GM21381 (cell line): ENCODE data around the gene LRRC66.

ENCODE experiments used
- ATAC-seq: cut with Tn5 transposase; IDR thresholded peaks from one replicate; pipeline ENCODE4 v1.9.1; 2021; ENCODE audit warnings: mild to moderate bottlenecking, moderate library complexity; ENCODE audit not compliant: unreplicated experiment

The LRRC66 gene, protein sequence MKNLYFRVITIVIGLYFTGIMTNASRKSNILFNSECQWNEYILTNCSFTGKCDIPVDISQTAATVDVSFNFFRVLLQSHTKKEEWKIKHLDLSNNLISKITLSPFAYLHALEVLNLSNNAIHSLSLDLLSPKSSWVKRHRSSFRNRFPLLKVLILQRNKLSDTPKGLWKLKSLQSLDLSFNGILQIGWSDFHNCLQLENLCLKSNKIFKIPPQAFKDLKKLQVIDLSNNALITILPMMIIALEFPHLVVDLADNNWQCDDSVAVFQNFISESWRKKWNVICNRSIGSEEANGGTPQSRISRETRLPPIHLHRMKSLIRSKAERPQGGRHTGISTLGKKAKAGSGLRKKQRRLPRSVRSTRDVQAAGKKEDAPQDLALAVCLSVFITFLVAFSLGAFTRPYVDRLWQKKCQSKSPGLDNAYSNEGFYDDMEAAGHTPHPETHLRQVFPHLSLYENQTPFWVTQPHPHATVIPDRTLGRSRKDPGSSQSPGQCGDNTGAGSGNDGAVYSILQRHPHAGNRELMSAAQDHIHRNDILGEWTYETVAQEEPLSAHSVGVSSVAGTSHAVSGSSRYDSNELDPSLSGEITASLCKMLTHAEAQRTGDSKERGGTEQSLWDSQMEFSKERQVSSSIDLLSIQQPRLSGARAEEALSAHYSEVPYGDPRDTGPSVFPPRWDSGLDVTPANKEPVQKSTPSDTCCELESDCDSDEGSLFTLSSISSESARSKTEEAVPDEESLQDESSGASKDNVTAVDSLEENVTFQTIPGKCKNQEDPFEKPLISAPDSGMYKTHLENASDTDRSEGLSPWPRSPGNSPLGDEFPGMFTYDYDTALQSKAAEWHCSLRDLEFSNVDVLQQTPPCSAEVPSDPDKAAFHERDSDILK

GRCh38 chr4:52019936-52020657 lies at the start of gene LRRC66:
TSS of gene LRRC66 (minus strand) at chr4:52020363. CDS start at chr4:52017613, 2,750 bp downstream.
- ATAC-seq = no peak

DNA sequence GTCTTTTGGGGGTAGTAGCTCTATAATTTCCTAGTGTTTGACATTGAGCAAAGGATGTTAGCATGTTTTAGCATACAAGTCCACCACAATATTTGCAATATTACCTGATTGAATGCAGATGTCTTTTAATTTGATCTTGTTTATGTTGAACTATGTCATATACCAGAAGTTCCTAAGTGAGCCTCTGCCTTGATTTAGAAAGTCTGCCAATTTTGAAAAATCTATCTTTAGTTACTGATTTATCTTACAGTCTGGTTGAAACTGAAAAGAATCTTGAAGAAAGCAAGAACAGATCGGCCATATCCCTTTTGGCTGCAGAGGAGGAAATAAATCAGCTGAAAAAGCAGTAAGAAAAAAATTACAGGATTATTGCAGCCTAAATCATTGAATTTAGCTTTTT lies 49.4 kb upstream of the LRRC66 start:
- no peak for ATAC-seq

DNA sequence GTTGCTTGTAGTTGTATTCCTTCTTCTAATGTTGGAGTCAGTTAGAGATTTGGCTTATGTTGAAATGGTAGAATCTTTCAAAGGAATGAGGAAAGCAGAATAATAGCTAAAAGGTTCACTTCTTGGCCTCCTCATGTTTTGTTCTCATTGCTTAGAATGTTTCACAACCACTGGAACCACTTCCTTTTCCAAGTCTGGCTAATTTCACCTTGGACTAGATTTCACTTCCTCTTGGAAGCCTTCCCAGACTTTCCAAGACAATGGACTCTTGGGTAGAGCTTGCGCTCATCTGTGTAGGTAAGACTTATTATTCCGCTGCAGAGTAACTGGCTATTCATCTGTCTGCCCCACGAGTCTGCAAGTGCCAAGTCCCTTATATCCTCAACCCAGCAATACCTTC lies 39.2 kb upstream of the LRRC66 start:
- no peak for ATAC-seq

GRCh38 chr4:52058275-52058674 lies 38.1 kb upstream of the LRRC66 start:
- no peak for ATAC-seq

DNA sequence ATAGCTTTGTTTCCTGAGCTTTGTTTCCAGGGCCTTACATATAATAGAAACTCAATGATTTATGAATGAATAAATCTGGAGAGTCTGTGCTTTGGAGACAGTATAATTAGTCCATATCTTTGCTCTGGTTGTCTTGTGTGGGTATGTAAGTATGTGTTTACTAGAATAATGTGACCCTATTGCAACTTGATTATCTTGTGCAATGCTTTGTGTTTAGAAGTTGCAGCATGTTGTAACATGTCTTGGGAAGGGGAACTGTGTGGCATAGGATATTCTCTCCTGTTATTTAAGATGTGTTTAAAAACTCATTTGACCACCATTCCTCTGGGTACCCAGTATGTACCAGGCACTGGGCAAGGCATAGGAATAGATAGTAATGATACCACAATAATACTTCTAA lies 37.0 kb upstream of the LRRC66 start:
- no peak for ATAC-seq

DNA sequence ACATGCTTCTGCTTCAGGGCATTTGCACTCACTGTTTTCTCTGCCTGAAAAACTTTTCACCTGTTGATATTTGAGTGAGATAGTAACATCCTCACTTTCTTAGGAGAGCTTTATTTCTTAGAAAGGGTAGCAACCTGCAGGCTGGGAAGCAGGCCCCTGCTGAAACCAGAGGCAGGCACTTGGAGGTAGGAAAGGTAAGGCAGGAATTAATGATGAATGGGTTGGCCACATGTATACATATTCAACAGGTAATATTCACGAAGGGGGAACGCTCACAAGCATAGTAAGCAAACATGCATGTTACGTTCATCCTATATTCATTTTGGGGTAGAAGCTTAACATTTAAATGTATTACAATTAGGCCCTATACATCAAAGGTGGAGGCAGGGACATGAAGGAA lies 34.1 kb upstream of the LRRC66 start:
- no peak for ATAC-seq

GRCh38 chr4:52052475-52052780 lies 32.3 kb upstream of the LRRC66 start:
- ATAC-seq = peak; percentile 42

DNA sequence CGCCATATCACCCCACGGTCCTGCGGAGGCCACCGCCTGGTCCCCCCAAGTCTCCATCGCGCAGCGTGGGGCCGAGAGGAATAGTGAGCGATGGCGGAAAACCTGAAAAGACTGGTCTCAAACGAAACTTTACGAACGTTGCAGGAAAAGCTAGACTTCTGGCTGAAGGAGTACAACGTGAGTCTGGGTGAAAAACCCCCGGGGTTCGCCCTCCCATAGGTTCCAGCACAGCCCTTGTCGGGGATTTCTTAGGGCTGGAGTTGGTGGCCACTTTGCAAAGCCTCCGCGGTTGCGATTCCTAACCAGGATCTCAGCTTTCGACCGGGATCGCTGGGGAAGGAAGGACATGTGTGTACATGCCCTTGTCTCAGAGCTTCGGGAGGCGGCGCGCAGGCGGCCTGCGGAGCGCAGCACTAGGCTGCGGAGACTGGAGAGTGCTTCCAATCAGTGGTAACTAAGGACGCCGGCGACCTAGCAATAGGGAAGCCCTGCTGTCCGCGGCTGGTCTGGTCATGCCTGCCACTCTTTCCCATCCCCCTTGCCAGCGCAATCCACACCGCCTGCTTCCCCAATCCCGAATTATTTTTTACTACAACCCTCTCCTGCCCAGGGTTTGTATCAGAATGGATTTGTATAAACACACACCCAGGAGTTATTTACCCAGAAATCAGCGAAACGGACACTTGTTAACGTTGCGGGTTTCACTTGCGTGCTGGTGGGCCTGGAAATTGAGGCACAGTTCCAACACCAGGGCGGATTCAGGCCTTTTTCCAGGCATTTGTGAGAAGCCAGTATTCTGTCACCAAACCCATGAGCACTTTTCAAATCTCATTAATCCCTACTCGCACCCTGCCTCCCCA lies 31.7 kb upstream of the LRRC66 start:
- peak; percentile 57 for ATAC-seq

DNA sequence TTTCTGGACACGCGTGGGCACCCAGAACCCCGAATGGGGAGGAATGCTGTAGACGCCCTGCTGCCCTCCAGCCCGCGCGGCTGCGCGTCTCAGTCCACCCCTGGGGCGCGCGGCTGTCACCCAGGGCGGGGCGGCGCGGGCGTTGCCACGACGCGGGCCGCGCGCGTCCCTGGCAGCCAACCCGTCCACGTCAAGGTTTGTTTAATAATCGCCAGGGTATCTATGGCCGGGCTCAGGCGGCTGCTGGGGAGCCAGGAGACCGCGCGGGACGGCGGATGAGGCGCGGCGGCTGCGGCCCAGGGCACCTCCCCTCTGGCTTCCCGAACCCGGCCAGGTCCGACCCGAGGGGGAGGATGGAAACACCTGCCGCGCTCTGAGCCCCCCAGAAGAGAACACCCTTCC lies 31.1 kb upstream of the LRRC66 start, which contains the start of gene SPATA18:
Gene SPATA18, plus strand, starts transcription at position 92 of the 402 bp plus-strand sequence. CDS start 401 bp downstream, outside the sequence.
- peak; percentile 52 for ATAC-seq

DNA sequence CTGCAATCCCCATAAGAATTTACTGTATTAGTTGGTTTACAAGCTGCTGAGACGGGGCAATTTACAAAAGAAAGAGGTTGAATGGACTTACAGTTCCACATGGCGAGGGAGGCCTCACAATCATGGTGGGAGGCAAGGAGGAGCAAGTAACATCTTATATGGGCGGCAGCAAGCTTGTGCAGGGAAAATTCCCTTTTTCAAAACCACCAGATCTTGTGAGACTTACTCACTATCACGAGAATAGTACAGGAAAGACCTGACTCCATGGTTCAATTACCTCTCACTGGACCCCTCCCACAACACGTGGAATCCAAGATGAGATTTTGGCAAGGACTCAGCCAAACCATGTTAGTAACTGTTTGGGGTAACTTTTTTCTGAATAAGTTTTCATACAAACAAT lies 29.1 kb upstream of the LRRC66 start:
- ATAC-seq = no peak

- no peak for ATAC-seq
These were observed 24.9 kb upstream of the LRRC66 start for GRCh38 chr4:52045028-52045427.

GRCh38 chr4:52038103-52038912 lies 18.1 kb upstream of the LRRC66 start, which contains the start of gene SGCB:
TSS of gene SGCB (minus strand) at chr4:52038299. CDS start at chr4:52038259, 40 bp downstream.
- peak; percentile 90 for ATAC-seq

- ATAC-seq = peak; percentile 59
These were observed 17.5 kb upstream of the LRRC66 start for GRCh38 chr4:52037689-52038102.

DNA sequence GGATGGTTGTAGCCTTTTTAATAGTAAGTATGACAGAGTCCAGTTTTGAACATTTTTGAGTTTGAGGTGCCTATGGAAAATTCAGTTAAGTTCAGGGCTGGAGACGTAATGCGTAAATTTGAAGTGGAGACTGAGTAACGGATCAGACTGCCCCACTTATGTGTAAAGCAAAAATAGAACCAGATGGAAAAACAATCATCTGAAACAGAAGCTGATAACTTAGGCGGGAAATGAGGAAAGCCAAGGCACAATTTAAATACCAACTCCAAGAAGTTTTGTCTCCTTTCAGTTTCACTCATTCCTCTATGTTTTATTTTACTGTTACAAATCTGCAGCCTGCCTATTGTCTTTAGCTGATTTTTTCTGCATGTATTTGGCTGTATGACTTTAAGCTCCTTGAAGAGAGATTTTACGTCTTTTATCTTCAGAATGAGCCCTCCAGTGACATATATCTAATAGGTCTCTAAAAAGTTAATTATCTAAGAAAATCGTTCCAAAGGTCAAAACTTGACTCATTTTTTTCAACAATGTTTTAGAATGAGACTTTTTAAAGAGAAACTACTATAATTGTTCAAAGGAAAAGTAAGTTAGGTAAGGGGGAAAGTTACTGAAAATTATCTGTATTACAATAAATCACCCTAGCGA lies 16.8 kb upstream of the LRRC66 start:
- no peak for ATAC-seq

DNA sequence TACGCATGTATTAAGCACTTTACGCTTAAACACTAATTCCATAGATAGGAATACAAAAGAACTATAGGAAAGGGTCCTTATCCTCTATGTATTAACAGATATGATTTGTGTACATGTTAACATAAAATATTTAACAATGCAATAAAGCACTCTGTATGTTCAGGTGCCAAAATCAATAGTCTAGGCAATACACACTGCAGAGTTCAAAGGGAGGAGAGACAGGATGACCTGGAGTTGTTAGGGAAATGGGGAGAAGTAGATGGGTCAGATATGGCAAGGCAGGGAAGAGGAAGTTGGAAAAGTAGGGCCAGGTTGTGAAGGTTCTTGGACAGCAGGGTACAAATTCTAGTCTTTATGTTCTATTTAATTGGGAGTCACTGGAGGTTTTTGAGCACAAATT lies 15.0 kb upstream of the LRRC66 start:
- no peak for ATAC-seq

DNA sequence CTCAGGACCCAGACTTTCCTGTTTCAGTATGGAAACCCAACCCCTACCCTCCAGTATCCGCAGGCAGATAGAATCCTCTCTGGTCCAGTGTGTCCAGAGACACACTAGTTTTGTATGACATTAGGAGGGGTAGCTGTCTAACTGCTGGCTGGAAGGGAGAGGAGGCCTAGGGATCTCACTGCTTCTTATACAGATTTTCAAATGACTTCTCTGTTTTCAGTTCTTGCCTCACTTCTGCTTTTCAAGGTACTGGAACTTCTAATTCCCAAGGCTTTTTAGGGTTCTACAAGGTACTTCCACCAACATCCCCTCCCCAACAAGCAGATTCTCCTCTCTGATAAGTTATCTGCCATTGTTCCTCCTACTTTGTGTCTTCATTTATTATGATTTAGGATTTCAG lies 11.8 kb upstream of the LRRC66 start:
- ATAC-seq = no peak

DNA sequence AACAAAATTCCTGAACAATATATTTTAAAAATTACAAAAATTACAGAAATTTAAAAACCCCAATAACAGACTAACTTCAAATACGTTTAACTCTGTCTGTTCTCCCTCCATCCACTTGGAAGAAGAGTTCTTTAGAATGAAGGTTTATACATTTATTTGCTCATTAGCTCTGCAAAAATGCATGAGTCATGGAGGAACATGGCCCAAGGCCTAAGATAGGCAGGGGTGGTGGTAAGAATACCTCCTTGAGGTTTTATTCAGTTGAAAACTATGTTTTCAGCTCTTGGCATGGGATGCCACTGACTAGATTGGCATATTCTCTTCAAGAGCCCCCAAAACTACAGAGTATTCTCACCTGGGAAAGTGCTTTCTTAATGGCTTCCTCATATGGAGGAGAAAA lies 8.8 kb upstream of the LRRC66 start:
- no peak for ATAC-seq

GRCh38 chr4:52017814-52018213 lies 2.3 kb downstream of the LRRC66 start:
- no peak for ATAC-seq

DNA sequence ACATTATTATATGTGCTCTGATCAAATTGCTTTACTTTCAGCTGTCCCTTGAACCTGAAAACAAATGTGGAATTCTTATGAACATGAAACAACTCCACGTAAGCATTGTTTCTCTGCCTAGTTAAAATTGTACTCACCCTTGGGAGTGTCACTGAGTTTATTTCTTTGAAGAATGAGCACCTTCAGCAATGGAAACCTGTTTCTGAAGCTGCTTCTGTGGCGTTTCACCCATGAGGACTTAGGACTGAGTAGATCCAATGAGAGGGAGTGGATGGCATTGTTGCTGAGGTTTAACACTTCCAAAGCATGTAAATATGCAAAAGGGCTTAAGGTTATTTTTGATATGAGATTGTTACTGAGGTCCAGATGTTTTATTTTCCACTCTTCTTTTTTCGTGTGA lies 3.2 kb downstream of the LRRC66 start:
- no peak for ATAC-seq
